ENCODE data around the gene ACTR1A. TPM values are rescaled to one million over a fixed set of nuclear protein-coding genes. Genes with fewer than 3 reads are reported as not detected.

The ACTR1A gene
- polyA plus RNA-seq, 4 donors, result 42.1 to 68.1 (median 67.2) TPM

- Histone ChIP-seq H3K9me3 (ENCODE audit: control insufficient read depth in 2 of 2, insufficient read depth in 1 of 2, low read depth in 1 of 2, low read length in 1 of 2) (no peaks in the 10 kb centered on the region), H3K27me3 (ENCODE audit: control insufficient read depth in 3 of 3, insufficient read depth in 3 of 3, low read length in 3 of 3) (no peaks in the 10 kb centered on the region), H3K4me1 (ENCODE audit: control insufficient read depth in 3 of 3, insufficient read depth in 2 of 3, low read depth in 1 of 3, low read length in 2 of 3) (peaks cover 0 to 60% (median 2%) of the 10 kb centered on the region in 3 donors), H3K27ac (ENCODE audit: low read depth in 1 of 3, low read length in 2 of 3) (peak overlapping the region in 1 of 3 donors; percentile 51), H3K4me3 (ENCODE audit: low read depth in 1 of 3, low read length in 3 of 3) (no peak overlapping the region), H3K36me3 (ENCODE audit: control insufficient read depth in 3 of 3, insufficient read depth in 2 of 3, low read depth in 1 of 3, low read length in 3 of 3) (peaks cover 0 to 36% (median 0%) of the 10 kb centered on the region in 3 donors)
- 46 to 64% (median 47%) methylated on average over 3 of the region's 3 CpGs for WGBS, 3 donors
- FAIRE-seq (no peak), DNase-seq (peak in 1 of 2 donors; percentile 48)
Measured at GRCh38 chr10:102452672-102453340, 49.7 kb downstream of the ACTR1A start.

DNA sequence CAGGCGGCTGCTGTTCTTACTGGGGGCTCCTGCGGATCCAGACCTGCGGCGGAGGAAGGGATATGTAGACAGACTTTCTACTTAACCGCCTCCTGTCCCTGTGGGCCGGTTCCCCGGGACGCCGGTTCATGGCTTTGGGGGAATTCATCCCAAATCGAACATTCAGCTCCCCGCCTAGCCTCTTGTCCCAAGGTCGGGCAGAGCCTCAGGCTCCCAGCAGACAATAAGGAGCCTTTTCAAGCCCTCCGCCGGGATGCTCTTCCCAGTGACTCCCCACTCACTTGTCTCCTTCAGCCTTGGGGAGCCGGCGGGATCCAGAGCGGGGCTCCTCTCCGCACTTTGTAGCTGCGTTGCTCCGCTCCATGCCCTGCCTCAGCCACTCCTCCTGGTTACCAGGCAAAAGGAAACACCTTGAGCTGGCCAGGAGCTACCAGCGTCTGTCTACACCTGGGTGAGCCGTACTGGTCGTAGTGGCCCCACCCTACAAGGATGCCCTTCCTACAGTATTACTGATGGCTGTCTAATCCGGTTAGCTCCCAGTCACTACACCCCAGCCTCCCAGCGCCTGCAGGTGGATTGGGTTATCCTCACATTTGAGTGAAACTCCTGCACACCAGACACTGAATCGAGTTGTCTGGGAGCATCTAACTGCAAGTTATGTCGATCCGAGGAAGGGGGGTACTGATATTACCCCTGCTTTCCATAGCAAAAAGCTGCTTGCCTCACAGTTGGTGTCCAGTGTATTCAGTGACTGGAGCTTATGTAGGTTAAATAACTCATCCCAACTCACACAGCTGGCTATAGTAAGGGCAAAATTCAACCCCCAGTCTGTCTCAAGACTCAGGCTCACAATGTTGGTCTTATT lies 51.2 kb downstream of the ACTR1A start, which contains the start of gene C10orf95:
Gene C10orf95, minus strand, starts transcription at position 439 of the 865 bp plus-strand sequence. CDS start 450 bp downstream, outside the sequence.
- peak; percentile 63 to 72 for DNase-seq

DNA sequence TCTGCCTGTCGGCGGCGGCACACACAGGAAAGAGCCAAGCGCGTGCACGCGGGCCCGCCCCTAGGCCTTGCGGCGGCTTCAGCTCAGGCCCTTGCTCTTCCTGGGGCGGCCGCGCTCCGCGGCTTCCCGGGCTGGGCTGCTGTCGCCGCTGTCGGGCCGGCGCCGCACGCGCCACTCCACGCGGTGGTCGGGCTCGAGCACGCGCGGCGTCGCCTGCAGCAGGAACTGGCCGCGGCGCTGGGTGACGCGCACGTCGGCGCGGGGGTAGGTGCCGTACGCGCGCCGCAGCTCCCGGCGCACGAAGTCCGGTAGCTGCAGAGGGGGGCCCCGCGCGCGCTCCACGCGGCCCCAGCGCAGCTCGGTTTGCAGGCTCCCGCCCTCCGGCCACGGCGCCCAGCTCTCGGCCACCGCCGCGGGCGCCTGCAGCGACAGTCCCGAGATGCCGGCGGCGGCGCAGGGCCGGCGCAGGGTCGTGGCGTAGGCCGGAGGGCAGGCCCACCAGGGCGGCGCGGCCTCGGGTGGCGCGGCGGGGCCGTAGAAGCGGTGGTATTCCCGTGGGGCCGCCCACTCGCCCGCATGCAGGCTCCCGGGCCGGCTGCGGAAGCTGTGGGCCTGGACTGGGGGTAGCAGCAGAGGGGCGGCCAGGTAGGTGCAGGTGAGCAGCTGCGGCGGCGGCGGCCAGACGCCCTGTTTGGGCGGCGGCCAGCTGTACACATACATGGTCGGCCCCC lies 52.0 kb downstream of the ACTR1A start:
- H3K27ac ChIP-seq (ENCODE audit: low read depth in 1 of 3, low read length in 2 of 3), result peak overlapping the region; percentile 88 to 98 (median 94)
- H3K36me3 ChIP-seq (ENCODE audit: control insufficient read depth in 3 of 3, insufficient read depth in 2 of 3, low read depth in 1 of 3, low read length in 3 of 3), result peaks cover 0 to 32% (median 0%) of the 10 kb centered on the region in 3 donors
- 0% methylated on average over 36 to 104 of the region's 104 CpGs for WGBS, 3 donors
- H3K9me3 ChIP-seq (ENCODE audit: control insufficient read depth in 2 of 2, insufficient read depth in 1 of 2, low read depth in 1 of 2, low read length in 1 of 2), result no peaks in the 10 kb centered on the region
- H3K27me3 ChIP-seq (ENCODE audit: control insufficient read depth in 3 of 3, insufficient read depth in 3 of 3, low read length in 3 of 3), result no peaks in the 10 kb centered on the region
- DNase-seq, result peak; percentile 89 to 96
- H3K4me1 ChIP-seq (ENCODE audit: control insufficient read depth in 3 of 3, insufficient read depth in 2 of 3, low read depth in 1 of 3, low read length in 2 of 3), result peaks cover 0 to 39% (median 2%) of the 10 kb centered on the region in 3 donors
- no peak for FAIRE-seq
- H3K4me3 ChIP-seq (ENCODE audit: low read depth in 1 of 3, low read length in 3 of 3), result peak overlapping the region; percentile 83 to 98 (median 86)

More for the DNA sequence above, 51.2 kb downstream of the ACTR1A start, which contains the start of gene C10orf95:
- WGBS, 3 donors, result 9 to 24% (median 17%) methylated on average over 25 to 28 of the region's 28 CpGs
- Histone ChIP-seq H3K9me3 (ENCODE audit: control insufficient read depth in 2 of 2, insufficient read depth in 1 of 2, low read depth in 1 of 2, low read length in 1 of 2) (no peaks in the 10 kb centered on the region), H3K36me3 (ENCODE audit: control insufficient read depth in 3 of 3, insufficient read depth in 2 of 3, low read depth in 1 of 3, low read length in 3 of 3) (peaks cover 0 to 34% (median 0%) of the 10 kb centered on the region in 3 donors), H3K4me3 (ENCODE audit: low read depth in 1 of 3, low read length in 3 of 3) (peak within 1 kb of the TSS; percentile 83 to 98 (median 86)), H3K27ac (ENCODE audit: low read depth in 1 of 3, low read length in 2 of 3) (peak within 1 kb of the TSS; percentile 88 to 94 (median 92)), H3K4me1 (ENCODE audit: control insufficient read depth in 3 of 3, insufficient read depth in 2 of 3, low read depth in 1 of 3, low read length in 2 of 3) (peaks cover 0 to 46% (median 2%) of the 10 kb centered on the region in 3 donors), H3K27me3 (ENCODE audit: control insufficient read depth in 3 of 3, insufficient read depth in 3 of 3, low read length in 3 of 3) (no peaks in the 10 kb centered on the region)
- FAIRE-seq, result no peak

- Histone ChIP-seq H3K36me3 (ENCODE audit: control insufficient read depth in 3 of 3, insufficient read depth in 2 of 3, low read depth in 1 of 3, low read length in 3 of 3) (peaks cover 0 to 29% (median 0%) of the 10 kb centered on the region in 3 donors), H3K4me3 (ENCODE audit: low read depth in 1 of 3, low read length in 3 of 3) (peak overlapping the region; percentile 68 to 98 (median 86)), H3K27ac (ENCODE audit: low read depth in 1 of 3, low read length in 2 of 3) (peak overlapping the region; percentile 88 to 98 (median 94)), H3K4me1 (ENCODE audit: control insufficient read depth in 3 of 3, insufficient read depth in 2 of 3, low read depth in 1 of 3, low read length in 2 of 3) (peaks cover 0 to 34% (median 2%) of the 10 kb centered on the region in 3 donors), H3K9me3 (ENCODE audit: control insufficient read depth in 2 of 2, insufficient read depth in 1 of 2, low read depth in 1 of 2, low read length in 1 of 2) (no peaks in the 10 kb centered on the region), H3K27me3 (ENCODE audit: control insufficient read depth in 3 of 3, insufficient read depth in 3 of 3, low read length in 3 of 3) (no peaks in the 10 kb centered on the region)
- FAIRE-seq, result no peak
- DNase-seq, result no peak
- 0 to 1% (median 0%) methylated on average over 11 of the region's 11 CpGs for WGBS, 3 donors
Measured at GRCh38 chr10:102450124-102450373, 52.5 kb downstream of the ACTR1A start.

DNA sequence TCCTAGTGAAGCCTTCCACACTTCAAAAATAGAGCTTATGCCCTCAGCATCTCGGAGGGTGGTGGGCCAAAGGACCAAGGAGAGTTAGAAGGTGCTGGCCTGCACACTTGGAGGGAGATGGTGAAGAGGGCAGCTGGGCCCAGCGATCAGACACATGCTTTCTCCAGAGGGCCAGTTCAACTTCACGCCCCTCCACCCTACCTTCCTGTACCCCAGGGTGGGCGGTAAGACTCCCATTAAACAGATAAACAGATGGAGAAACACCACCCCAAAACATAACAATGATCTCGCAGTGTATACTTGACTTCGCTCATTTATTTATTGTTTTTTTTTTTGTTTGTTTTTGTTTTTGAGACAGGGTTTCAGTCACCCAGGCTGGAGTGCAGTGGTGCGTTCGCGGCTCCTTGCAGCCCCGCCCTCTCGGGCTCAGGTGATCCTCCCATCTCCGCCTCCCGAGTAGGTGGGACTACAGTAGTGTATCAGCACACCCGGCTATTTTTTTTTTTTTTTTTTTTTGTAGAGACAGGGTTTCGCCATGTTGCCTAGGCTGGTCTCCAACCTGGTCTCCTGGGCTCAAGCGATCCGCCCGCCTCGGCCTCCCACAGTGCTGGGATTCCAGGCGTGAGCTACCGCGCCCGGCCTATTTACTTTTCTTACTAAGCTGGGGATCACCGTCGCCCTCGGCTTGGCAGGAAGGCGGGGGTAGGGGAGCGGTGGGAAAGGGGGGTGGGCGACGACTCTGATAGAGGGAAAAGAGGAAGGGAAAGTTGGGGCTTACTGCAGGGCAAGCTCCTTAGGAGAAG lies 53.0 kb downstream of the ACTR1A start:
- no peak for FAIRE-seq

DNA sequence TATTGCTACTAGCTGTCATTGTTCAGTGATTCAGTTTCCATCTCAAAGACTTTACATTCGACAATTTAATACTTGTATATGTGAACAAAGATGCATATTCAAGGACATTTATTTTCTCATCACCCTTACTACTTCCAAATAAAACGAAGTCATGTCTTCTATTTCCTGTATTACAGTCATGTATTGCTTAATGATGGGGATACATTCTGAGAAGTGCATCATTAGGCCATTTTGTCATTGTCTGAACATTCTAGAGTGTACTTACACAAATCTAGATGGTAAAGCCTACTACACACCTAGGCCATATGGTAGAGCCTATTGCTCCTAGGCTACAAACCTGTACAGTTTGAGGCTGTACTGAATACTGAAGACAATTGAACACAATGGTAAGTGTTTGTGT lies 57.7 kb downstream of the ACTR1A start:
- H3K27me3 ChIP-seq (ENCODE audit: control insufficient read depth in 3 of 3, insufficient read depth in 3 of 3, low read length in 3 of 3), result no peaks in the 10 kb centered on the region
- peaks cover 0 to 5% (median 2%) of the 10 kb centered on the region in 3 donors for H3K4me1 ChIP-seq (ENCODE audit: control insufficient read depth in 3 of 3, insufficient read depth in 2 of 3, low read depth in 1 of 3, low read length in 2 of 3)
- no peak for FAIRE-seq
- no peaks in the 10 kb centered on the region for H3K9me3 ChIP-seq (ENCODE audit: control insufficient read depth in 2 of 2, insufficient read depth in 1 of 2, low read depth in 1 of 2, low read length in 1 of 2)
- H3K27ac ChIP-seq (ENCODE audit: low read depth in 1 of 3, low read length in 2 of 3), result no peak overlapping the region
- H3K4me3 ChIP-seq (ENCODE audit: low read depth in 1 of 3, low read length in 3 of 3), result no peak overlapping the region
- no peaks in the 10 kb centered on the region for H3K36me3 ChIP-seq (ENCODE audit: control insufficient read depth in 3 of 3, insufficient read depth in 2 of 3, low read depth in 1 of 3, low read length in 3 of 3)
- WGBS, 3 donors, result 72 to 78% (median 75%) methylated on average over 2 of the region's 2 CpGs
- no peak for DNase-seq

More for the DNA sequence above, 53.0 kb downstream of the ACTR1A start:
- Histone ChIP-seq H3K4me1 (ENCODE audit: control insufficient read depth in 3 of 3, insufficient read depth in 2 of 3, low read depth in 1 of 3, low read length in 2 of 3) (peaks cover 0 to 29% (median 2%) of the 10 kb centered on the region in 3 donors), H3K9me3 (ENCODE audit: control insufficient read depth in 2 of 2, insufficient read depth in 1 of 2, low read depth in 1 of 2, low read length in 1 of 2) (no peaks in the 10 kb centered on the region), H3K27ac (ENCODE audit: low read depth in 1 of 3, low read length in 2 of 3) (peak overlapping the region; percentile 88 to 98 (median 94)), H3K27me3 (ENCODE audit: control insufficient read depth in 3 of 3, insufficient read depth in 3 of 3, low read length in 3 of 3) (no peaks in the 10 kb centered on the region), H3K4me3 (ENCODE audit: low read depth in 1 of 3, low read length in 3 of 3) (peak overlapping the region; percentile 68 to 98 (median 86)), H3K36me3 (ENCODE audit: control insufficient read depth in 3 of 3, insufficient read depth in 2 of 3, low read depth in 1 of 3, low read length in 3 of 3) (peaks cover 0 to 29% (median 0%) of the 10 kb centered on the region in 3 donors)
- DNase-seq, result peak; percentile 91
- WGBS, 3 donors, result 5 to 8% (median 7%) methylated on average over 30 of the region's 30 CpGs

GRCh38 chr10:102438374-102438773 lies 64.1 kb downstream of the ACTR1A start:
- 70 to 95% (median 93%) methylated on average over 1 of the region's 1 CpG for WGBS, 3 donors
- FAIRE-seq (no peak), DNase-seq (no peak)
- H3K36me3 ChIP-seq (ENCODE audit: control insufficient read depth in 3 of 3, insufficient read depth in 2 of 3, low read depth in 1 of 3, low read length in 3 of 3), result no peaks in the 10 kb centered on the region
- no peak overlapping the region for H3K27ac ChIP-seq (ENCODE audit: low read depth in 1 of 3, low read length in 2 of 3)
- H3K4me1 ChIP-seq (ENCODE audit: control insufficient read depth in 3 of 3, insufficient read depth in 2 of 3, low read depth in 1 of 3, low read length in 2 of 3), result peaks cover 0 to 30% (median 0%) of the 10 kb centered on the region in 3 donors
- no peaks in the 10 kb centered on the region for H3K9me3 ChIP-seq (ENCODE audit: control insufficient read depth in 2 of 2, insufficient read depth in 1 of 2, low read depth in 1 of 2, low read length in 1 of 2)
- no peaks in the 10 kb centered on the region for H3K27me3 ChIP-seq (ENCODE audit: control insufficient read depth in 3 of 3, insufficient read depth in 3 of 3, low read length in 3 of 3)
- H3K4me3 ChIP-seq (ENCODE audit: low read depth in 1 of 3, low read length in 3 of 3), result no peak overlapping the region

All from small intestine (tissue), 7 donors.